ENCODE results near the gene GXYLT2. TPM values are rescaled to one million over a fixed set of nuclear protein-coding genes. Genes with fewer than 3 reads are reported as not detected.

Gene GXYLT2
- under 0.01 and 0.44 TPM in 2 replicates for total RNA-seq

GRCh38 chr3:72887705-72888545 is at the start of gene GXYLT2:
TSS of gene GXYLT2 (plus strand) at chr3:72888046. CDS start at chr3:72888234, 188 bp downstream.

GRCh38 chr3:72847751-72848702 is 39.8 kb upstream of the GXYLT2 start, which contains the start of gene SHQ1:
TSS of gene SHQ1 (minus strand) at chr3:72848445. CDS start at chr3:72848340, 105 bp downstream.

GRCh38 chr3:72996473-72997333 is 108.9 kb downstream of the GXYLT2 start, which contains the start of gene PPP4R2:
TSS of gene PPP4R2 (plus strand) at chr3:72996811. CDS start at chr3:72997038, 227 bp downstream.

Other genes with a start within 250 kb of the GXYLT2 start
- gene SHQ1, start 39.6 kb upstream of the GXYLT2 start, total RNA-seq, result 12.6 and 16.0 TPM in 2 replicates
- gene PPP4R2, start 108.8 kb downstream of the GXYLT2 start, total RNA-seq, result 45.0 and 87.8 TPM in 2 replicates
- 3.7 and 9.6 TPM in 2 replicates for gene EBLN2, start 173.6 kb downstream of the GXYLT2 start, total RNA-seq